GM11168 (cell line): ENCODE results near the gene PSORS1C1.

Source experiments
- in situ Hi-C: fragments of 300-500 bp; cut with MboI; formaldehyde crosslinking; loops from one replicate; pipeline ENCODE4 v1.12.0; 2022; ENCODE audit warnings: low sequenced_read_pairs; ENCODE audit not compliant: unreplicated experiment

Gene PSORS1C1

DNA sequence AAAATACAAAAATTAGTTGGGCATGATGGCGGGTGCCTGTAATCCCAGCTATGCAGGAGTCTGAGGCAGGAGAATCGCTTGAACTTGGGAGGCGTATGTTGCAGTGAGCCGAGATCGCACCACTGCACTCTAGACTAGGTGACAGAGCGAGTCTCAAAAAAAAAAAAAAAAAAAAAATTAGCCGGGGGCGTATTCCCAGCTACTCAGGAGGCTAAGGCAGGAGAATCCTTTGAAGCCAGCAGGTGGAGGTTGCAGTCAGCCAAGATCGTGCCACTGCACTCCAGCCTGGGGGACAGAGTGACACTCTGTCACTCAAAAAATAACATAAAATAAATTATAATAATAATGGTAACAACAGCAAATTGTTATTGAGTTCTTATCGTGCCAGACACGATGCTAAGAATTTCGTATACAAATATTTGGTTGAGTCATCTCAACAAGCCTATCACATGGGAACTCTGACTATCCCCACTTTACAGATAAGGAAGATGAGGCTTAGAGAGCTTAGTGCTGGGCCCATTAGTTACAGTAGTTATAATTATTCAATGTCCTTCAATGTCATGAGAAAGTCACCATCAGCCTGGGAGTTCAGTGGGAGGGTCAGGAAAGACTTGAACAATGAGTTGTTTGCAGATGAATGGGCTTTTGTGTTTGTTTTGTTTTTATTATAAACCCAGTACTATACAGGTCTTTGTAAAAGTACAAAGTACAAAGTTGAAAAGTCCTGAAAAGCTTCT, 21.7 kb upstream of the PSORS1C1 start:
- in situ Hi-C loops = no loop called here

DNA sequence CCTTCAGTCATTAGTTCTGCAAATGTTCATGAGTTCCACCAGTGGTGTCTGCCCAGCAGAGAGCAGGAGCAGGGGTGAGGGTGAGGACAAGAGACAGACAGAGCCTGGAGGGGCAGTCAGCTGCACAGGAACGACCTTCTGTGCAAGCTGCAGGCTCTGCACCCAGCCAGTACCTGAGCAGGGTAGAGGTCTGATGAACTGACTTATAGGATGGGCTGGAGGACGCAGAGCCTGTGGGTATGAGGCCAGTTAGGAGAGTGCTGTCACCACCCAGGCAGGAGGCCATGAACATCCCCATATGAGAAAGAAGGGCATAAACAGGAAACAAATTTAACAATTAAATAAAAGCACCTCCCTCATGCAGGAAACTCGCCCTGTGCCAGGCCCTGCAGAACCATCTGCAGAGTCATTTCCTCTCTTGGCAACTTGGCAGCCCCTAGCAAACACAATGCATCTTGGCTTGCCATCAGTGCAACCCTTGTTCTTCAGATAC, 20.2 kb upstream of the PSORS1C1 start:
- in situ Hi-C loops = no loop called here

DNA sequence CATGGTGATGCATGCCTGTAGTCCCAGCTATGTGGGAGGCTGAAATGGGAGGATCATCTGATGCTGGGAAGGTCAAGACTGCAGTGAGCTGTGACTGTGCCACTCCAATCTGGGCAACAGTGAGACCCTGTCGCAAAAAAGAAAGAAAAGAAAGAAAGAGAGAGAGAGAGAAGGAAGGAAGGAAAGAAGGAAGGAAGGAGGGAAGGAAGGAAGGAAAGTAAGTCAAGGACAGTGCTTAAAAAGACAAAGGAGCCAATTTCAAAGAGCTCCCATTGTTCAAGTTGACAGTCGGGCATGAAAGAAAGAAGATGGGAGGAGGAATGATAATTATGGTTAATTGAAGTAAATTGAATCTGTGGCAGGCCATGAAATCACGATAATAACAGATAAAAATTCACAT, 18.4 kb upstream of the PSORS1C1 start:
- in situ Hi-C loops = no loop called here

DNA sequence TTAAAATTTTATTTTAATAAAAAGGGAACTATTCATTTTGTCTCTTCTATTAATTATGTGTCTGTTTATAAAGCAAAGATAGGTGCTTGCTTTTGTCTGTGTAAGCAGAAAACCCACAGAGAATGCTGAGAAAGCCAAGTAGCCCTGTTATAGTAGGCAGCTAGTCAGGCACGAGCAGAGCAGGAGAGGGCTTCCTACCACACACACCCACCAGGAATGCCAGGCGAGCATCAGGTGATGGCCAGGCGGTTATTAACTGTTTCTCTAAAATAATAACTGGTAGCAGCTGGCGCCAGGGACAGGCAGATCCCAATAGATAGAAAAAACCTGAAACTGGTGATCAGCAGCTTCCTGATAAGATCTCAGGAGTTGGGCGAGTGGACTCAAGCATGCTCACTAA, 17.9 kb upstream of the PSORS1C1 start:
- in situ Hi-C loops = no loop called here

DNA sequence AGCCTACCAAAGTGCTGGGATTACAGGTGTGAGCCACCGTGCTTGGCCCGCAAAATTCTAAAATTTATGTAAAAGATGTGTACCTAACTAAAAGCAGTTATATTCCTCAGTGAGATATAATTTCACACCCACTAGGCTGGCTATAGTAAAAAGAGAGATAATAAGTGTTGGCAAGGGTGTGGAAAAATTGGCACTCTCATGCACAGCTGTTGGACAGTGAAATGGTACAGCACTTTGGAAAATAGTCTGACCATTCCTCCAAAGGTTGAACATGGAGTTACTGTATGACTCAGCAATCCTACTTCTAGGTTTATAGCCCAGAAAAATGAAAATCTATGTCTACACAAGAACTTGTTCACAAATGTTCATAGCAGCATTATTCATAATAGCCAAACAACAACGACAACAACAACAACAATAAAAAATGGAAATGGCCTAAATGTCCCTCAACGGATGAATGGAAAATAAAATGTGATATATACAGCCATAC, 16.1 kb upstream of the PSORS1C1 start:
- in situ Hi-C loops = no loop called here

DNA sequence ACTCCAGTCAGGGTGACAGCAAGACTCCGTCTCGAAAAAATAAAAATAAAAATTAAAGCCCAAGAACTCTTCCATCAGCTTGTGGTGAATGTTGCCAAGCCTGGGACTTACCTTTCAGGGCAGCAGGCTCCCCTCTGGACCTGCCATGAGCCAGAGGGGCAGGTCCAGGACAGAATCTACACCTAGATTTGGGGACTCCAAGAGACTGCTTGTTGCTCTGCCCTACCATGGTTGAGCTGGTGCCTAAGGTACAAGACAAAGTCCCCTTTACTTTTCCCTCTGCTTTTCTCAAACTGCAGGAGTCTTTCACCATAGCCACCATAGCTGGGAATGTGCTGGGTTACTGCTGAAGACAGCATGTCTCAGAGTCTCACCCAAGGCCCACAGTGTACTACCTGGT, 11.5 kb upstream of the PSORS1C1 start:
- in situ Hi-C loops = no loop called here

DNA sequence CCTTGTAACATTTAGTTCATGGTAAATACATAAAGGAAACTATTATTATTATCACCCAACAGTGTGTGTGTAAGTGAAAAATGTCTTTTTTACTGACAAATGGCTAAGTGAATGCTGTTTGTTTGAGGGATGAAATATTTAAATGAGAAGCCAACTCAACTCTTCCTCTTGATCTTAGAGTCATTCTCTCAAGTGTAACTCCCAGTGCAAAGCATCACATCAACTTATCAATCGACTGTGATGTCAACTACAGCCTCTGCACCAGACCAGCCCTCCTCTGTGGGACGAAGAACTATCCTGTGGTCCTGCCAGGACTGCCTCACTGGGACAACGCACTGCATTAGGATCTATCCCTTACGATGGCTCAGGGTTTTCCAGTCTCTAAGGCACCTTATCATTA, 7.5 kb upstream of the PSORS1C1 start:
- in situ Hi-C loops = no loop called here

DNA sequence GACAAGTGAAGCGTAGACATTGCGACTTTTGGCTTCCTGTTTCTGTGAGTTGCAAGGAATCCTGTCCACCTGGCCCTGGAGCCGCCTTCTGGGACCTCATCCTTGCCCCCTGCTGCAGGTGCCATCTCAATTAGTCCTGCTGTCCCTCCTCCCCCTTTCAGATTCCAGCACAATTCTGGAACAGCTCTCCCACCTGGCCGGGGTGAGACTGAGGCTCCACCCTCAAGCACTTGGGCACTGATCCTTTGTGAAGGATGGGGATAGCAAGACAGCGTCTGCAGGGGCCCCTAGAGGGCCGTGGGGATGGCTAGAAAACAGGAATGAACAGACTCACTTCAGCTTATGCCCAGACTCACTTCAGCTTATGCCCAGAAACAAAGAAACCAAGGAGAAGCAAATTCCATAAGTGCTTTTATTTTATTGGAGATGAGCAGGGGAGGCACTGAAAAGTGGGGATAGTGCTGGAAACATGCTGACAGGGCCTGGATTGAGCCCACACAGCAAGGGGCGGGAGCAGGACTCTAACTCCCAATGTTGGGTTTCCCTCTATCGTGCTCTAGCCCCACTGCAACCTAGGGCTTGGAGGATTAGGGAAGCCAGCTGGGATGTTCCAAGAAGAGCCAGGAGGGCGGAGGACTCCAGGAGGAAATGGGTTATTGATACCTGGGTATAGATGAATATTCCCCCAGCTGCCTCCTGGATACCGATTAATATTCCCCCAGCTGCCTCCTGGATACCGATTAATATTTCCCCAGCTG, 3.6 kb upstream of the PSORS1C1 start:
- in situ Hi-C loops = no loop called here

DNA sequence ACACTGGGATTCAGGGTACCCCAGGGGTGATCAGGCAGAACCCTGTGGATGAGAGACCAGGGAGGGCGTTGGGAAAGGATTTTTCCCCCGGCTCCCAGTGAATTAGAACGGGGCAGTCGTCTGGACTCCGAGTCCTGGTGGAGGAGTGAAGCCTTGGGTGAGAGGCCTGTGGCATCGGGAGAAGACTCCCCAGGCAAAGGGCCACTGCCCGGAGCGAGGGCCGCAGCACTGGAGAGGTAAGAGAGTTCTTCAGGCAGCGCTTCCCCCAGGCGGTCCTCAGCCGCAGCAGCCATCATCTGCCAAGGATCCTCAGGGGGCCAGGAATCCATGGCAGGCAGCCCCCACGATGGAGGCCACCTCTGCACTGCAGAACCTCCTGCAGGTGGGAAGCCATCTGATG, 2.9 kb upstream of the PSORS1C1 start:
- in situ Hi-C loops = no loop called here

DNA sequence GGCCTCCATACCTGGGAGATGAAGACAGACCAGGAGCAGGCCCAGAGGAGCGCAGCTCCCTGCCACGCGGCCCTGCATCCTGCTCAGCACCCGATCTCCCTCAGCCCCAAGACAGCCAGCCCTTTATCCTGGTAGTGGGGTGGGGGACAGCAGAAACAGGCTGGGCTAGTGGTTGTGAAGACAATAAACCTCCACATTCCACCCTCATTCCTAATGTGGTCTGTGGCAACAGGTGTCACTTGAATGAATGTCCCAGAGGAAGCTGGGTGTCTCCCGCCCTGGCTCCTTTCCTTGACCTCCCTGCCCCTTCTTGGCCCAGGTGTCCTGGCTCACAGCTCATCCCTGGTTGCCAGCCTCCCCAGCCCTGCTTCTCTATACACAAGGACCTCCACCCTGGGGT, 2.1 kb upstream of the PSORS1C1 start, which contains the start of gene C6orf15:
Gene C6orf15 (minus strand): TSS at position 98 of the 400 bp plus-strand sequence. CDS start 20 bp downstream, at position 78.
- in situ Hi-C loops = no loop called here

DNA sequence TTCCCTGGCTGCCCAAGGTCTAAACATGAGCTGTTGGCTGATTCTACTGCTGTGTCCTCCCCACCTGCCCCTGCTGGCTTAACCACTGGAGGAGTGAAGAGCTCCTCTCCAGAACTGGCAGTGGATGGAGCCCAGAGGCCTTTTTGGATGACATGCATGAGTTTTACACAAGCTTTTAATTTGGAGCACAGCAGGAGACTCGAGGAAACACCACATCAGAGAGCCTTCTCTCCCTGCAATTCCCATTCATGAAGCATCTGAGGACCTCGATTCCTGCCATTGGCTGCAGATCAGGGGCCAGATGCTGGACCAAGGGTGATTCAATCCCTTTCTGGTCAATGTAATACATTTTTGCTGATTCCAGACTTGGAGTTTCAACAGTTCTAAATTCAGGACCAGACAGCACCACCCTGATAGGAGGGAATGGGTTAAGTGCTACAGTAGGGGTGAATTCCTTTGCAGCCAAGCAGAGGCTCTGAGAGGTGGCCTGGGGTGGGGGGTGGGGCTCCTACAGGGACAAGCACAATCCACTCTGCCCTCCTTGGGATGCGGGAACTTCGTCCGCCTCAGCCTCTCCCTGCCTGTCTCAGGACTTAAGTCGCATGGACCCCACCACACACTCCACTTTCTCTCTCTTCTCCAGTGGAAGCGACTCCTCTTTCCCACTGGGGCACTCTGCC, 599 bp upstream of the PSORS1C1 start:
- in situ Hi-C loops = no loop called here

DNA sequence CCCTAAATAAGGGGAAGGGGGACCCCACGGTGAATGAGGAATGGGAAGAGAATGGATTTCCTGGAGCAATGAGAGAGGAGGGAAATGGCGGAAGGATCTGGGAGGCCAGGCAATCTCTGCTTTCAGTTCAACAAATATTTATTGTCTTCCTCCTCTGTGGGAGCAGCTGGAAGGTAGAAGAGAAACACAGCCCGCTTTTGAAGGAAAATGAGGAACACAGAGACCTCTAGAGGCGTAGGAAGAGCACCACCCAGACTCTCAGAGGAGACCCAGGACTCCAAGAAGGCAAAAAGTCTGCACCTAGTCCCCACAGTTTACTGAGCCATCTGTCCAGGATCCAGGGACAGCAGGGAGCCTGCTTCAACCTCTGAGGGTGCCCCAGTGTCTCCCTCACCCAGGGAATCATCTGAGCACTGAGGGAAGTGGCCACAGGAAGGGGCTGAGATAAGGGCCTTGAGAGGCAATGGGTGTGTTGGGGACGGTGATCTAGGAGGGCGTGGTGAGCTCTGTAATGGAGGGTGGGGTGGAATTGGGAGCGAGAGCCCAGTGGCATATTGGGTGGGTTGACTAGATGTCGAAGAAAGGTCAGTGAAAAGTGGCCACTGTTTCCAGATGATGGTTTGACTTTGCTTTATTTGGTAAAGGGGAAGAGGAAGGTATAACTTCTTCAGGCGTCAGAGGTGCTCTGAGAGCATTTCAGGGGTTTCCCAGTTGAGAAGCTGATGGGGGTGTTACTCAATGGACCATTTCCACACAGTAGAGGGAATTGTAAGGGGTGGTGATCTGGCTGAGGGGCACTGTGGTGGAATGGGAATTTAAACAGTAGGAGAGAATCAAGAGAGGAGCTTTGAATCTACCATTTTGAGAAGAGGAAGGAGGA, 610 bp downstream of the PSORS1C1 start:
- in situ Hi-C loops = no loop called here

DNA sequence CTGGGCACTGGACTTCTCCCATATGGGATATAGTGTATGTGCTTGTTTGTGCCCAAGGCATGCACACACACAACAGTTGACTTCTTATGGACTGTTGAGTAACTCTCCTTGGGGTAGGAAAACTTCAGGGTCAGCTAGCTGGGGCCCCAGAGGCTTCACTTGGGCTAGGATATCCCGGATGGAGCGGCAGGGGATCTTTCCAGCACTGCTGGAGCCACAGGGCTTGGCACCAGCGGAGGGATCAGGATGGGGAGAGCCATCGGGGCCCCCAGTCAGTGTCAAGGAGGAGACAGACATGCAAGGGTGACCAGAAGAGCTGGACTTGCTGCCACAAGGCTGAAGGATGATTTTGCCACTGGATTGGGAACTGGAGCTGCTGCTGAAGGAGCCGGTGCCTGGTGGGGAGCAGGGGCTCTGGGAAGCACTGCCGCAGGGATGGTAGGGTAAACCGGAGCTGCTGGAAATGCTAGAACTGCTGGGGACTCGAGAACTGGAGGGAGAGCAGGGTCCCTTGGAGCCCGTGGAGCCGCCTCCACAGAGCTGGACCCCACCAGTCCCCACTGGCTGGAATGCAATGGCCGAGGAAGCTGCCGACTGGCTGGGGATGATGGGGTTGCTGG, 1.5 kb downstream of the PSORS1C1 start:
- in situ Hi-C loops = no loop called here

DNA sequence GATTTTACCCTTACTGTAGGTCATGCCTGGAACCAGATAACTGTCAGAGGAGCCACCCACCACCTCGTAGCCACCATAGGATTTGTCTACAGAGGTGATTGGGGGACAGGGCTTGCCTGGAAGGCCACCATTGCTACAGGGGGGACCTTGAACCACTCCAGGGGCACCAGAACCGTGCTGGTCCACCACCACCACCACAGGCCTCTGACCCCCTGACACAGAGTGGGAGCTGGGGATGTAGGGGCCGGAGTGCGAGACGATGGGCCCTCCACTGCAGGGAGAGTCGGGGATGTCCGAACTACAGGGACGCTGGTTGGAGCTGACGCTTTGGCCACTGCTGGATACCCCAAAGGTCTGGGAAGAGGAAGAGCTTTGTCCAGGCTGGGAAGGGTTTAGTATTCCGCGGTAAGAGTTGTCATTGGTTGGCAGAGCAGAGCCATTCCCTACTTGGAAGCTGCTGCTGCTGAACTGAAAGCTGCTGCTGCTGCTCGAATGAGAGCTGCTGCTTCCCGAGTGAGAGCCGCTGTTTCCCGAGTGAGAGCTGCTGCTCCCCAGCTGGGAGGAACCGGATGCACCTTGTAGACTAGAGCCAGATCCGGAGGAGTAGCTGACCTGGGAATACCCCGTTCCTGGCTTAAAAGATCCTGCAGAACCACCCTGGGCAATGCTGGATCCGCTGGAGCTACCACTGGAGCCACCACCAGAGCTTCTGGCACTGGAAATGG, 2.2 kb downstream of the PSORS1C1 start:
- in situ Hi-C loops = no loop called here

DNA sequence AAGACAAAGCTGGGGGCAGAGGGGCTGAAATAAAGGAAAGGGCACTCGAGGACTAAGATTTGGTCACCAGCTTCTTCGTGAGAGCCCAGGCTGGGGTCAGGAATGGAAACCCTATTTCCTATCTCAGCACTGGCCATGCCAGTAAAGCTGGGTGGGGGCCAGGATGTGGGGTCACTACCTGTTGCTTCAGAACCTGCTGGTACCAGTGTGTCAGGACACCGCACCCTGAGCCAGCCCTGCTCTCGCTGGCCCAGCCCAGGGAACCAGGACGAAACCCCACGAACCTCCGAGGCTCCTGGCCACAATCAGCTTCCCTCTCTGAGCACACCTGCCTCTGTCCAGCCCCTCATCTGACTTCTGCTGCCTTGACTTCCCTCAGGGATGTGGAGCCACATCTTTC, 3.6 kb downstream of the PSORS1C1 start:
- in situ Hi-C loops = no loop called here

DNA sequence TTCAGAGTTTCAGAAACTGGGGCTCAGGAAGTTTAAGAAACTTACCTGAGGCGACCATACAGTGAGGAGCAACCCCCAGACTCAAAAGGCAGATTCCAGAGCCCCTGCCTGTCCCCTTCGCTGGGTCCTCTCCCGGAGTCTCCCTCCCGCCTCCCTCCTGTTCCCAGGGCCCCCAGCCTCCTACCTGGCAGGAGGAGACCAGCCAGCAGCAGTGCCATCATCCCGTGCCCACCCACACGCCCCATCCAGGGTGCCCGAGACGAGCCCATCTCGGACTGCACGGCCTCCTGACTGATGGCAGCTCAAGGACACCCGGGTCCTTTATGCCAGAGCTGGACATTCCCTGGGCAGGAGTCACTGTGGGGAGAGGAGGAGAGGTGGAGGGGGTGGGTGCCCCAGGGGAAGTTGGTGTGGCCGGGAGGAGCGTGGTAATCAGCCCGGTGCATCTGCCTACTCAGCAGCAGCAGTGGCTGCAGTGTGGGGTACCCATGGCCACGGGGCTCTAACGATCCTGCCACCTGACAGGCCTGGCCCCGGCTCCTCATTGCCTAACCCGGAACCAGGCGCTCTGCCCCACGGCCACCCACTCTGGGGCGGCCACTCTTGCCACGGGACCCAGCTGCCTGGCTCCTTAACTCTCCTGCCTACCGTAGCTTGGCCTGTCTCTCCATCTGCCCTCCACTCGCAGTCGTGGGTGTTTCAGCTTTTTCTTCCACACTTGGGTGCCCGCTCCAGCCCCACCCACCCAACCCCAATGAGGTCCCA, 5.7 kb downstream of the PSORS1C1 start, which contains the start of gene CDSN:
Gene CDSN (minus strand): TSS at position 296 of the 765 bp plus-strand sequence. CDS start 27 bp downstream, at position 269.
- in situ Hi-C loops = no loop called here

DNA sequence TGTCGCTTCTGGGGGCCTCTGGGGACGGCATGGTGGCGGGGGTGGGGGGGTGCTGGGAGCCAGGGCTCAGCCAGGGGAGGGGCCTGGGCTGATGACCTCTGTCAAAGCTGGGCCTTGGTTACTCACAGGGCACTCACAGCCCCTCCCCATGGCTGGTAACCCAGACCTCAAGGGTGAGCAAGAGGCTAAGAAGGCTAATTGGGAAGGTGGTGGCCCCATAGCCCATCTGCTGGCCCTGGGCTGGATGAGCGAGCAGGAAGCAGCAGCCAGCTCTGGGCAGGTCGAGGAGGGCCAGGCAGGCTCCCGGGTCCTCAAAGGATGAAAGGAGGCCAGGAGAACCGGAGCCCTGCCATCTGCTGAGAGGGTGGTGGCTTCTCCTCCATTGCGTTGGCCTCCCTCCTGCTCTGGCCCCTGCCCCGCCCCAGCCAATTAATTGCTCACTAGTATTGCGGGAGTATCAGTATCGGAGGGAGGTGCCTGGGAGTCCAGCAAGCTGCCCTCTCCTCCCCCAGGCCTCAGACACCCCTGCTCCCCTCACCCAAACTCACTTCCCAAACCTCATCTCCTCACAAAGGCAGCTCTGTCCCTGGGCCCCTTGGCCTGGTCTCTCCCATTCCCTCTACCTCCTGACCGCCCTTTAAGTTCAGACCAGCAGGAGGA, 6.7 kb downstream of the PSORS1C1 start:
- in situ Hi-C loops = no loop called here
